GM19463 (cell line): ENCODE data around the gene EDARADD.

Source experiments
- ATAC-seq: cut with Tn5 transposase; IDR thresholded peaks from one replicate; pipeline ENCODE4 v1.9.1; 2021; ENCODE audit warnings: mild to moderate bottlenecking, moderate library complexity; ENCODE audit not compliant: unreplicated experiment

Gene EDARADD

DNA sequence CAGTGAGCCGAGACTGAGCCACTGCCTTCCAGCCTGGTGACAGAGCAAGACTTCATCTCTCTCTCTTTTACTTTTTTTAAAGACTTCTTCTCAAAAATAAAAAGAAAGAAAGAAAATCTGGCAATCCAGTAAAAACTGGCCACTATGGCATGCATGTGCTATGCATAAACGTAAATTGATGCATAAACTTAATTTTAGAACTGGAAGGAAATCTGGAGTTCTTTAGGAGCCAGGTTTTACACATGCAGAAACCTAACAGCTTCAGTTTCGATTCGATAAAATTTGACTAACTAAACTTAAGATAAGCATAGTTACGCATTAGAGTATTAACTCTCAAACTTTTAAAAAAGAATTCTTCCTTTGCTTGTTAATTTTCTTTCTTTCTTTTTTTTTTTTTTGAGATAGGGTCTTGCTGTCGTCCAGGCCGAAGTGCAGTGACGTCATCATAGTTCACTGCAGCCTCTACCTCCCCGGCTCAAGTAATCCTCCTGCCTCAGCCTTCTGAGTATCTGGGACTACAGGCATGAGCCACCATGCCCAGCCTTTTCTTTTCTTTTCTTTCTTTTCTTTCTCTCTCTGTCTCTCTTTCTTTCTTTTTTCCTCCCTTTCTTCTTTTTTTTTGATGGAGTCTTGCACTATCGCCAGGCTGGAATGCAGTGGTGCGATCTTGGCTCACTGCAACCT, 117.8 kb downstream of the EDARADD start:
- no peak for ATAC-seq

DNA sequence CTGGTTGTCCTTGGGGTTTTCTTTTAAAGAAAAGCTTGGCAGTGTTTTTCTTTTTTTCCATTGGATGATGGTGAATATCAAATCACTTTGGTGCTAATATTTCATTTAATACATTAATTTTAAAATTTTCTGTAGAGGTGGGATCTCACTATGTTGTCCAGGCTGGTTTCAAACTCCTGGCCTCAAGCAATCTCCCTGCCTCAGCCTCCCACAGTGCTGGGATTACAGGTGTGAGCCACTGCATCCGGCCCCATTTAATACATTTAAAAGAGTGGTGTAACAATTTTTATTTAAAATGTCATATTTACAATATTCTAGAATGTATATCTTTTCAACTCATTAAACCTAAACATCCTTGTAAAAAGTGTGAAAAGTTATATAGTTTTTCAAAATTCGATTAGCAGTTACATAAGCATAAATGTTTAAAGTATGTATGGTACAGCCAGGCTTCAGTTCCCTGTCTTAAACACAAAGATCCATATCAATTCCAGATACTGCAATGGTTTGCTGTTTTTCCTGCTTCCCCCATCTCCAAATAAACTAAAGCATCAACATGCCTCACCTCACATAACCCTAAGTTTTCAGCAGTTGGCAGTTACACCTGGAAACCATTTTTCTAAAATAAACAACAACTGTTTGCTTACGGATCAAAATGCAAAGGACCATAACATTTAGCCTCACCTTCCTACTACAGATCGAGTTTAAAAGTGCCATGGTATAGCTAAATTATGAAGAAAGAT, 120.8 kb downstream of the EDARADD start:
- no peak for ATAC-seq

DNA sequence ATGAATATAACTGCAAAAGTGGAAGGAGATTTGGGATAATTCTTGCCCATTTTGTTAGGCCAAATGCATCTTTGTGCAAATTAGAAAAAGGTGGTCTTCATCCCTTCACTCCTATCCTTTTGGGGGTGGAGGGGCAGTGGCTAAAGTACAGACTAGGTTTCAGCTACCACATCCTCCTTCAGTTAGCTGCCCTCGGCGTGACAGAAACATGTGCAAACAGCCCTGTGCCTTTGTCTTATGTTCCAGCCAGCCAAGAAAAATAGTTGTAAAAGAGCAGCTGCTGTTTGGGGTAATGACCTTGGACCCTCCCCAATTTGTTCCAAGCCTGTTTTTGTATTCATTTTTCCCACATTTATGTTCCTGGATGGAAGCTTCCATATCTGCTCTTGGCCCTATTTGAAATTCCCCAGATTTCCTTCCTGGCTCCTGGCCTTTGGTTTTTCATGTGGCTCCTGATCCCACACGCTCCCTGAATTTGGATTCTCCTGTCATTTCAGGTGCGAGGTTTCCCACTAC, 121.4 kb downstream of the EDARADD start:
- no peak for ATAC-seq

DNA sequence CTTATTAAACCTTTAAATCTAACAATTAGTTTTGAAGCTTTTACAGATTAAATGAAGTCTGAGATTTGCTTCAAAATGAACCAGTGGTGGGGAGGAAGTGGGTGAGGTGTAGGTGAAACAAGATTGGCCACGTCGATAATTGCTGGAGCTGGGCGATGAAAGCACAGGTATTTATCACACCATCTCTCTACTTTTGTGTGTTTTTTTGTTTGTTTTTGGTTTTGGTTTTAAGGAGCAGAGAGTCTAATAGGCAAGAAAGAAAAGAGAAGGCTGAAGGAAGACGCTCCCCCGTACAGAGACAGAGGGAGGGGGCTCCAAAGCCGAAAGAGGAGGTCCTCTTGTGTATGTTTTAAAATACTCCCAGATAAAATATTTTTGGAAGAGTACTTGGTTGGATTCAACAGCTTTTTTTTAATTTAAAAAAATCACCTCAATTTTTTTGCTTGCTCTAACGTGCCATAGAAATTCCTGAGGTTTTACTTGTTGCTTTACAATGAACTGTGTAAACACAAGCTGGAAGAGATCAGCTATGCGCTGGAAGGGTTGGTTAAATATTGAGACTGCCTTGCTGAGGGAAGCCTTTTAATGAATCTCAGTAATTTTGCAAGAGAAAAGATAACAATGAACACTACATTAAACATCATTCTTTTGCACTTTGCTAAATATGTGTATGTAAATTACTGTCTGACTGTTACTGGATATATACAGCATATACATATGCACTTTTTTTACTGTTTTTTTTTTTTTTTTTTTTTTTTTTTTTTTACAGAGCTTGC, 123.0 kb downstream of the EDARADD start:
- ATAC-seq, result no peak

DNA sequence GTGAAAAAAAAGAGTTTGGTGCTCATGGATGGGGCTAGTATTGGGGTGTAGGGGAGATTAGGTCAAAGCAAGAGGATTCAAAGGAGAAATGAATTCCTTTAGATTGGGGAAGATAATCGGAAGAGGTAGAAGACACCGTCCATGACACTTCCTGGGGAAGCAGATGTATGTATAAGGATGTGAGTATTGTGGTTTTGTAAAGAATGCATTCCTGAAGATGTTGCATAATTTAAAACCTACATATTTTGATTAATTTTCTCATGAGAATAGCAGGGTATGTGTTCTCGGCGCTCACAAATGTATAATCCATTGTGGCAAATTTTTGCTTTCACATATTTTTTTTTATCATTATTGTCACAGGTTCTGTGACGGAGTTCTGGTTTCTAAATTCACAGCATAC, 124.2 kb downstream of the EDARADD start:
- no peak for ATAC-seq

DNA sequence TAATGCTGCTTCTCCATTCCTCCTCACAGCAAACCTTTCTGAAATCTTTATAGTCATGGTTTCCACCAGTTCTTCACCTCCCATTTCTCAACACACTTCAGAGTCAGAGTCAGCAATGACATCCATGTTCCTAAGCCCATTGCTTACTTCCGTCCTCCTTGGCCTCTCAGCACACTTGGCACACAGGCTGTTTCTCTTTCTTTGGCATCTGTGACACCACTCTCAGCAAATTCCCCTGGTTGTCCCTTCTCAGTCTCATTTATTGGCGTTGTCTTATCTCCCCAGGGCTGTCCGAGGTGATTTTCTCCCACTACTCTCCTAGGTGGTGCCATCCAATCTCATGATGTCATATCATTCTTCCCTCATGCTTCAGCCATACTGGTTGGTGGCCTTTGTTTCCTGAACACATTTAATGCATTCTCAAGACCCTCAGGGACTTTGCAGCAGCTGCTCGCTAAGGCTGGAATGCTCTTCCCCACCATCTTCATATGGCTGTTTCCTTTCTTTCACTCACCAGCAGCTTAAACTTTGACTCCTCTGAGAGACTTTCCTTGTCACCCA, 126.4 kb downstream of the EDARADD start:
- ATAC-seq, result no peak

DNA sequence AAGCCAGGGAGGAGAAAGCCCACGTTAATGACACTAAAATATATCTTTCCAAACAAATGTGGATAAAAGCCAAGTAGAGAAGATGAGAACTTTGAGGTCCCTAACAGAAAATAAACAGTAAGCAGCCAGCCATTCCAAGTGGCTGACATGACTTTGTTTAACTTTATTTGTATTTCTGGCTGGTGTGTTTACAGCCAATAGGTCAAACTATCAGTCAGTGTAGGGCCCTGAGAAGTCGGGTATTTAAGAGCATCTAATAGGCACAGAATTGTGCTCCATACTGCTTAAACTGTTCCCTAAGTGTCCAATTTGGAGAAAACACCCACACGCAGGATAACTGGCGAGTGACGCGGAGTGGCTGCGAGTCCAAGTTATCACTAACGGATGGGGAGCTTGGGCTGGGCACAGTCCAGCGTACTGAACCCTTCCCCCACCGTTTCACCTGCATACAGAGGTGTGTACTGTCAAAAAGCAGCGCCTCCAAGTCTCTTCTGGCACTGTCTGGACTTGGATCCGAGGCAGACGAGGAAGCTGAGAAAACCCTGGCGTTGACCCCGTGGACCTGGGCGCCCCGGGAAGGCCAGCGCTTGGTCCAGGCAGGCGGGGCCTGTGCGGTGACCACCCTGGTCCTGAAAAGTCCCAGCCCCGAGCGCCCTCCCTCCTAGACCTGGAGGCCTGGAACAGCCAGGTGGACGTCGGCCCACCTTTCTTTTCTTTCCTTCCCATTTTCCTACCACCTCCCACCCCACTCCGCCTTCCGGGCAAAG, 129.0 kb downstream of the EDARADD start:
- ATAC-seq, result no peak

DNA sequence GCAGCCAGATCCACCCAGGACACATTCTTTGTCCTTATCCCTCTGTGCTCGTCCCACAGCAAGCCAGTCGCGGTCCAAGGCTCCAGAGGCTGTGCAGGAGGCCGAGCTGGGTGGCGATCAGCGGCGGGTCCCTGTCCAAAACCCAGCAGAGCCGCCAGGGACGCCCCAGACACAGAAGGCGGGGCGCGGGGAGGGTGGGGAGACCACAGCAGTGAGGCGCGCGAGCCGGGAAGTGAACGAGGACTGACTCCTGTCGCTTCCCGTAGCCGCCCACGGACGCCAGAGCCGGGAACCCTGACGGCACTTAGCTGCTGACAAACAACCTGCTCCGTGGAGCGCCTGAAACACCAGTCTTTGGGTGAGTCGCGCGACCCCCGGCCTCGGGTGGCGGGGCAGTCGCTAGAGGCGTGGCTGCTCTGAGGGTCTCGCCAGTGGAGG, 129.6 kb downstream of the EDARADD start, which contains the start of gene LGALS8:
Gene LGALS8, plus strand, starts transcription at position 279 of the 438 bp plus-strand sequence. CDS start 2,089 bp downstream, outside the sequence.
- ATAC-seq, result peak; percentile 69

DNA sequence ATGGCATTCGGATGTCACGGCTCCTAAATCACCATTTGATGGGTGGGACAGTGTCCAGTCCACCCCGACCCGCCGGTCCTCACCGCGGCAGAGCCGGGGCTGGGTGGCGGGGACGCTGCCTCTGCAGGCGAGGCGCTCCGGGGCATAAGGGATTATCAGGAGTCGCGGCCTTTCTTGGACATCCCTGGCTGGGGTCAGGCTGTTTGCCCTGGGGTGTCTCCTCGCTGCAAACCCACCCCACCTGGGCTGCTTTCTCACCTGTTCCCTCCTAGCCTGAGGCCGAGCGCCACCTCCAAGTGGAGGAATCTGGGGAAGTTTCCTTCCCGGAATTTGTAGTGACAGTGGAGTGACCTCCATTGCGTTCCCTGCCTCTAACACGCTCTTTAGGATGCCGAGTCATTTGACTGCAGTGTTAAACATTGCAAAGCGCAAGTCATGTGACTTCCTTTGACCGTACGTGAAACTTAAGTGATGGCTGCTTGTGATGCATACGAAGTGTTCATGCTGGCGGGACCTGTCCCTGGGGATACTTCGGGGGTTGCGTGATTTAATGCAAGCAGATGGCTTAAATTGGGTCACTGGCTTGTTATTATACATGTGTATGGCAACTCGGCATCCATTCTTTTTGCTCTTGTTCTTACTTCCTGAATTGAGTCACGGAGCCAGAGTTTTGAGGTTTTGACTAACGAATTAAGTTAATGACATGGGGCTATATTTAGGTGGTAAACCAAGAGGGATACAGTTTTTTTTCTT, 130.2 kb downstream of the EDARADD start:
- ATAC-seq, result peak; percentile 84

DNA sequence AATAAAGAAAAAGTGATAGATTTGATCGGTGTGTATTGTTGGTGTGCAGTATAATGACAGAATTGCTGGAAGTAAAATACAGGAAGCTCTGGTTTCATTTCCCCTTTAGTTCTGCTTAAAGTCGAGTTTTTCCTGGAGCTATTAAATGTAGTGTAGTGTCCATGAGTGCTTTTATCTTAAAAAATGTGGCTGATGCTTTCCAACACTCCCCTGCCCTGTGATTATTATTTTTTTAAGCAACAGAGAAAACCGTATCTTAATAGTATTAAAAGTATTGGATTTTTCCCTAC, 130.8 kb downstream of the EDARADD start:
- ATAC-seq, result no peak

DNA sequence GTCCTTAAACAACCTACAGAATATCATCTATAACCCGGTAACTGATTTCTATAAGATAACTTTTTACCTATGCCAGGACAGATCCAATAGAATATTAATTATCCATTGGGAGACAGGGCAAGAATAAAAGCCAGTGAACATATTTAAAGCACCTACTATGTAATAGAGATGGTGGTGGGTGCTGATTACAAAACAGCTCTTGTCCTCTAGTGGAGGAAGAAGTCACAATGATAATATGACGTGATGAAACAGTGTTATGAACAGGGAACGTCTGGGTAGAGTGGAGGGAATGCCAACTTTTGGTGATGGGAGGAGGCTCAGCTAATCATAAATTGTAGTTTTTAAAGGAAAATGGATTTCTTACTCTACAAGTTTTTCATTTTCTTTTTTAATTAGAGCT, 132.0 kb downstream of the EDARADD start:
- ATAC-seq, result no peak

DNA sequence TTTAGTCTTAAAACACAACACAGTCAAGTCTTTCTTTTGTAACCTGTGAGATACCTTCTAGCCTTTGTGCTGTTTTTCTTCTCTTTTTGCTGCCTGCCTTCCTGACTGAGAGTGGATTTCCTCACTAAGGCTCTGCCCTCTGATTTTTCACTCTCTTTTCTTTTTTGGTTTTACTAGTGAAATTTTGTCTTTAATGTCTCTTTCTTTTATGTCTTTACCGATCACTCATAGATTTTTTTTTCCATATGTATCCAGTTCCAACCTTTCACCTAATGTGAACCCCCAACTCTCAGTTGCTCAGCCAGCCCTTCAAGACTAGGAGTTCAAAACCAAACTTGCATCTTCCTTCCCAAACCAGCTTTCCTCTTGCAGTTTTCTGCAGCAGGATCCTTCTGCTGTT, 136.2 kb downstream of the EDARADD start:
- ATAC-seq, result no peak

DNA sequence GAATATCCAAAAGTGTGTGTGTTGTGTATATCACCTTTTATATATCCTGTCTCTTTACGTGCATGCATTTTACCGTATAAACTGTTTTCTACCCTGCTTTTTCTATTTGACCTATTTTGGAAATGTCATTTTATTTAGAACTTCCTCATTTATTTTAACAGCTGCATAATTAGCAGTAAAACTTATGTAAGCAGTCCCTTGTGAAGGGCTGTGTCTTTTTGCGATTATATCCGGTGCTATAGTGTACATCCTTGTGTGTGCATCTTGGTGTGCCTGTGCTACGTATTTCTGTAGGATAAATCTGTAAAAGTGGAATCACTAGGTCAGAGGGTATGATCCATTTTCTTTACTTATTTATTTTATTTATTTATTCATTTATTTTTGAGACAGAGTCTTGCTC, 136.9 kb downstream of the EDARADD start:
- ATAC-seq, result no peak

DNA sequence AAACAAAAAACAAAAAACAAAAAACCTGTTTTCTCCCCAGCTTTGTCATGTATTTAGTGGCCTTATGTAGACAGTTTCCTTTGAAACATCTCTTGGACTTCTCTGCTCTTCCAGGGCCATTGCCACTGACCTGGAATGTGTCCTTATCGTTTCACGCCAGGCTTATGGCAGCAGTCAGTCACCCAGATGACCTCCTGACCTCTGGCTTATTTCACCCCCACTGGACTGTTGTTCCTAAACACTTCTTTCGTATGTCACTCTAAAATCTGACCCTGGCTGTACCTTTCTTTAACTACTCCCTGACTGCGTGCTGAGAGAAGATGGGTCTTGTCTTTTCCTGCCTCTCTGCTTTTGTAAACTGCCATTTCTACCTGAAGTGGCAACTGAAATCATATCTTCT, 138.8 kb downstream of the EDARADD start:
- no peak for ATAC-seq

DNA sequence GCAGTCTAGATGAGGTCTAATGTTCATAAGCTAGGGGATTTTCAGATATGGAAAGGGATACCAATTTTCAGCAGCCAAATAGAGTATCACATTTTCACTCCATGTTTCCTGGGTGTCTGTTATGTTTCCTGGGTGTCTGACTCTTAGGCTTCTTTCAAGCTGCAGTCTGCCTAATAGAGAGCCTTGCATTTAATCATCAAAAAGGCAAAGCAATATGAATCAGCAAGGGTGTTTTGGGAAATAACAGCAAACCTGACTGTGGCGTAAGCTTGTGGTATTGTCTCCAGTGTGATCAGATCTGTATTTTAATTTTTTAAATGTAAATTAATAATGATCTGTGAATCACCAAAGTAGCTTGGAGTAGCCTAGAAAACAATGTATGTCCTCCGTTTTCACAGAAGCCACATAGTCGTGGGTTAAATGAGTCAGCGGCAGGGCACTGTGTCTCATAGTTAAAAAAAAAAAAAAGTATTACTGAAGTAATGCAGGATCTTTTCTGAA, 140.1 kb downstream of the EDARADD start:
- ATAC-seq, result no peak
